Fibroblast of peridontal ligament (primary cell): ENCODE measurements around the gene BTG2.
A peak's percentile ranks its signal among the peaks of the same experiment; 100 is the strongest.
"Not testable (repeated sequence)": the region's sequence is repeated elsewhere in the genome, so short reads cannot be mapped to it uniquely, and the experiment has no call there.

Experiments
- DNase-seq: peaks from one replicate; pipeline ENCODE4 v3.0.0-alpha.2; 2010; ENCODE audit errors: extremely low read depth

BTG2 gene

GRCh38 chr1:203291201-203292096 lies 13.9 kb upstream of the BTG2 start:
- no peak for DNase-seq

- no peak for DNase-seq
These were observed 9.5 kb upstream of the BTG2 start for GRCh38 chr1:203295796-203296195.

- DNase-seq = peak; percentile 68
These were observed 8.8 kb upstream of the BTG2 start for GRCh38 chr1:203296460-203297073.

- DNase-seq = no peak
These were observed 6.2 kb upstream of the BTG2 start for GRCh38 chr1:203299169-203299568.

- DNase-seq = not testable (repeated sequence)
These were observed 5.4 kb upstream of the BTG2 start for GRCh38 chr1:203299719-203300429.

- DNase-seq = no peak
These were observed 4.6 kb upstream of the BTG2 start for GRCh38 chr1:203300441-203301330.

GRCh38 chr1:203301331-203301668 lies 4.0 kb upstream of the BTG2 start:
- DNase-seq = no peak

- no peak for DNase-seq
These were observed 2.9 kb upstream of the BTG2 start for GRCh38 chr1:203302456-203302855.

- DNase-seq = no peak
These were observed 2.4 kb upstream of the BTG2 start for GRCh38 chr1:203302894-203303293.

- no peak for DNase-seq
These were observed 864 bp upstream of the BTG2 start for GRCh38 chr1:203304391-203304918.

- no peak for DNase-seq
These were observed 430 bp downstream of the BTG2 start for GRCh38 chr1:203305809-203306088.

- DNase-seq = peak; percentile 79
These were observed 1.0 kb downstream of the BTG2 start for GRCh38 chr1:203306089-203306964.

GRCh38 chr1:203306965-203307541 lies 1.7 kb downstream of the BTG2 start:
- DNase-seq = no peak

GRCh38 chr1:203307641-203308126 lies 2.4 kb downstream of the BTG2 start:
- DNase-seq = no peak

- no peak for DNase-seq
These were observed 3.1 kb downstream of the BTG2 start for GRCh38 chr1:203308328-203308922.

GRCh38 chr1:203308923-203309331 lies 3.6 kb downstream of the BTG2 start:
- DNase-seq = no peak

- DNase-seq = no peak
These were observed 6.3 kb downstream of the BTG2 start for GRCh38 chr1:203311368-203312301.

GRCh38 chr1:203314025-203314759 lies 8.9 kb downstream of the BTG2 start:
- DNase-seq = not testable (repeated sequence)
